ENCODE measurements around the gene CALCOCO2.
"Not testable (repeated sequence)": the region's sequence is repeated elsewhere in the genome, so short reads cannot be mapped to it uniquely, and the experiment has no call there.

CALCOCO2 gene

GRCh38 chr17:48818361-48818841 lies 12.4 kb upstream of the CALCOCO2 start:
- TF ChIP-seq, protein P1, sequence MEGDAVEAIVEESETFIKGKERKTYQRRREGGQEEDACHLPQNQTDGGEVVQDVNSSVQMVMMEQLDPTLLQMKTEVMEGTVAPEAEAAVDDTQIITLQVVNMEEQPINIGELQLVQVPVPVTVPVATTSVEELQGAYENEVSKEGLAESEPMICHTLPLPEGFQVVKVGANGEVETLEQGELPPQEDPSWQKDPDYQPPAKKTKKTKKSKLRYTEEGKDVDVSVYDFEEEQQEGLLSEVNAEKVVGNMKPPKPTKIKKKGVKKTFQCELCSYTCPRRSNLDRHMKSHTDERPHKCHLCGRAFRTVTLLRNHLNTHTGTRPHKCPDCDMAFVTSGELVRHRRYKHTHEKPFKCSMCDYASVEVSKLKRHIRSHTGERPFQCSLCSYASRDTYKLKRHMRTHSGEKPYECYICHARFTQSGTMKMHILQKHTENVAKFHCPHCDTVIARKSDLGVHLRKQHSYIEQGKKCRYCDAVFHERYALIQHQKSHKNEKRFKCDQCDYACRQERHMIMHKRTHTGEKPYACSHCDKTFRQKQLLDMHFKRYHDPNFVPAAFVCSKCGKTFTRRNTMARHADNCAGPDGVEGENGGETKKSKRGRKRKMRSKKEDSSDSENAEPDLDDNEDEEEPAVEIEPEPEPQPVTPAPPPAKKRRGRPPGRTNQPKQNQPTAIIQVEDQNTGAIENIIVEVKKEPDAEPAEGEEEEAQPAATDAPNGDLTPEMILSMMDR (IDR thresholded peaks at IDR 0.05; ENCODE audit: low read depth, low read length, missing control alignments), result no peak
- DNase-seq, result no peak
- Histone ChIP-seq H3K36me3 (replicated peaks) (no peaks in the 10 kb centered on the region), H3K27ac (no peak overlapping the region), H3K4me3 (ENCODE audit: low read depth, low read length) (no peak overlapping the region), H3K27me3 (replicated peaks) (no peaks in the 10 kb centered on the region)
- in situ Hi-C loops (cut with HindIII; ENCODE audit: low pct_ligation_motif_present, low sequenced_read_pairs), result loop anchor here (25.0 kb wide), 1 partner anchor 219 kb away; no protein-coding TSS in a partner anchor

- Histone ChIP-seq H3K27me3 (replicated peaks) (no peaks in the 10 kb centered on the region), H3K4me3 (ENCODE audit: low read depth, low read length) (no peak overlapping the region), H3K36me3 (replicated peaks) (no peaks in the 10 kb centered on the region), H3K27ac (no peak overlapping the region)
- peak; percentile 15 for DNase-seq
- TF ChIP-seq, protein P1 (IDR thresholded peaks at IDR 0.05; ENCODE audit: low read depth, low read length, missing control alignments), result no peak
- in situ Hi-C loops (cut with HindIII; ENCODE audit: low pct_ligation_motif_present, low sequenced_read_pairs), result loop anchor here (25.0 kb wide), 1 partner anchor 218 kb away; no protein-coding TSS in a partner anchor
These were observed 11.4 kb upstream of the CALCOCO2 start for GRCh38 chr17:48819466-48819865.

DNA sequence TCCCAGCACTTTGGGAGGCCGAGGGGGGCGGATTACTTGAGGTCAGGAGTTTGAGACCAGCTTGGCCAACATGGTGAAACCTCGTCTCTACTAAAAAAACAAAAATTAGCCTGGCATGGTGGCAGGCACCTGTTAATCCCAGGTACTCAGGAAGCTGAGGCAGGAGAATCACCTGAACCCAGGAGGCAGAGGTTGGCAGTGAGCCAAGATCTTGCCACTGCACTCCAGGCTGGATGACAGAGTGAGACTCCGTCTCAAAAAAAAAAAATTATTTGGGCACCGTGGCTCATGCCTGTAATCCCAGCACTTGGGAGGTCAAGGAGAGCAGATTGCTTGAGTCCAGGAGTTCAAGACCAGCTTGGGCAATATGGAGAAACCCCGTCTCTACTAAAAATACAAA lies 9.9 kb upstream of the CALCOCO2 start:
- not testable (repeated sequence) for H3K36me3 ChIP-seq (replicated peaks); H3K4me3 ChIP-seq (ENCODE audit: low read depth, low read length); H3K27me3 ChIP-seq (replicated peaks); H3K27ac ChIP-seq; DNase-seq
- in situ Hi-C loops (cut with HindIII; ENCODE audit: low pct_ligation_motif_present, low sequenced_read_pairs), result loop anchor here (25.0 kb wide), 1 partner anchor 216 kb away; no protein-coding TSS in a partner anchor

DNA sequence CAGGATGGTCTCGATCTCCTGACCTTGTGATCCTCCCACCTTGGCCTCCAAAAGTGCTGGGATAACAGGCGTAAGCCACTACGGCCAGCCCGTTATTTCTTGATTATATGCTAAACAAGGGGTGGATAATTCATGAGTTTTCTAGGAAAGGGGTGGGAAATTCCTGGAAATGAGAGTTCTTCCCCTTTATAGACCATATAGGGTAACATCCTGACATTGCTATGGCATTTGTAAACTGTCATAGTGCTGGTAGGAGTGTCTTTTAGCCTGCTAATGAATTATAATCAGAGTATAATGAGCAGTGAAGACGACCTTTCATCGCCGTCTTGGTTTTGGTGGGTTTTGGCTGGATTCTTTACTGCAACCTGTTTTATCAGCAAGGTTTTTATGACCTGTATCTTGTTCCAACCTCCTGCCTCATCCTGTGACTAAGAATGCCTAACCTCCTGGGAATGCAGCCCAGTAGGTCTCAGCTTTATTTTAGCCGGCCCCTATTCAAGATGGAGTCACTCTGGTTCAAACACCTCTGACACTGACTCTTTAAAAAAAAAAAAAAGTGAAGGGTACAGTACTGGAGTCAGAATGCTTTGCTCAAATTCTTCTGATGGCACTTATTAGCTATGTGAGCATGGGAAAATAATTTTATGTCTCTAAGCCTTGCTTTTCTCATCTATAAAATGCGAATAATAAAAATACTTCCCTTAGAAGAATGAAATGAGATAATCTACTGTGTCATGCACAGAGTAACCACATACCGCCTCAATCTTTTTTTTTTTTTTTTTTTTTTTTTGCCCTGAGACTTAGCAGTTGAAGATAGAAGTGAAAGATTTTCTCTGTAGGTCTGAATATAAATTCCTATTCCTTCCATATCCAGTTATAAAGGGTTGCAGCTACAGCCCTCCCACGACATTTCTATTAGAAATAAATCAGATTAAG lies 5.1 kb upstream of the CALCOCO2 start:
- in situ Hi-C loops (cut with HindIII; ENCODE audit: low pct_ligation_motif_present, low sequenced_read_pairs), result no loop called here
- Histone ChIP-seq H3K27me3 (replicated peaks) (no peaks in the 10 kb centered on the region), H3K4me3 (ENCODE audit: low read depth, low read length) (no peak overlapping the region), H3K27ac (no peak overlapping the region), H3K36me3 (replicated peaks) (no peaks in the 10 kb centered on the region)
- no peak for DNase-seq
- TF ChIP-seq, protein P1 (IDR thresholded peaks at IDR 0.05; ENCODE audit: low read depth, low read length, missing control alignments), result no peak

DNA sequence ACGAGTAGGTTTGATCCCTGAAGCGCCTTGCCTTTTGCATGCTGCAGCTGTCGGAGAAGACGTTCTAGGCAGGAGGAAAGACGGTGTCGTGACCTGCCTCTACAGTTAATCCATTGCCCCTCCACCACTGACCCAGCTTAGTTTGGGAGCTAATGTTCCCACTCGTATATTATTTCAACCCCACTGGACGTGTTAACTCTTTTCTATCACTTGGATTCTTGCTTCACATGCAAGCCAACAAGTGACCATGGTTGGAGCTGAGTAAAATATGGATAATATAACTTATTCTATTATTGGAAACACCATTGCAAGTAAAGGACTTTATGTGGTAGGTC lies 681 bp downstream of the CALCOCO2 start:
- peak overlapping the region; percentile 97 for H3K4me3 ChIP-seq (ENCODE audit: low read depth, low read length)
- in situ Hi-C loops (cut with HindIII; ENCODE audit: low pct_ligation_motif_present, low sequenced_read_pairs), result no loop called here

DNA sequence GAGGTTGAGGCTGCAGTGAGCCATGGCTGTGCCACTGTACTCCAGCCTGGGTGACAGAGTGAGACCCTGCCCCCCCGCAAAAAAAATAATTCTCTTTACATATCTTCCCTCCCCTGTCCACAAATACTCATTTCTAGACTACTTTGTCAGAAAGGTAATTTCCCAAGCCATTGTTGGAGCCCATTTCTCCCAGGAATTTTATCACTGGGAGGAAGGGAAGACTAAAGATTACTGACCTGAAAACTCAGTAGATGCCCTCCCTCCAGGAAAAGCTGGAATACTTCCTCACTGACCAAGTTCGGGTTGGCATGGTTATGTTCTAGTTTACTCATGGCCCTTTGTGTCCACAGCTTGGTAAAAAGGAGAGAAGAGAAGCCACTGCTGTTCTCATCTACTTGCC lies 4.1 kb downstream of the CALCOCO2 start:
- TF ChIP-seq, protein P1 (IDR thresholded peaks at IDR 0.05; ENCODE audit: low read depth, low read length, missing control alignments), result no peak
- no peak overlapping the region for H3K27ac ChIP-seq
- H3K27me3 ChIP-seq (replicated peaks), result no peaks in the 10 kb centered on the region
- H3K4me3 ChIP-seq (ENCODE audit: low read depth, low read length), result no peak overlapping the region
- no peaks in the 10 kb centered on the region for H3K36me3 ChIP-seq (replicated peaks)
- no peak for DNase-seq
- in situ Hi-C loops (cut with HindIII; ENCODE audit: low pct_ligation_motif_present, low sequenced_read_pairs), result no loop called here

More for the DNA sequence above, 681 bp downstream of the CALCOCO2 start:
- Histone ChIP-seq H3K27me3 (replicated peaks) (no peaks in the 10 kb centered on the region), H3K36me3 (replicated peaks) (no peaks in the 10 kb centered on the region), H3K27ac (peak overlapping the region; percentile 90)
- DNase-seq, result no peak
- TF ChIP-seq, protein P1 (IDR thresholded peaks at IDR 0.05; ENCODE audit: low read depth, low read length, missing control alignments), result no peak

Data from brain microvascular endothelial cell (primary cell).